ENCODE data around the gene SLC6A13.
"Not testable (repeated sequence)": the region's sequence is repeated elsewhere in the genome, so short reads cannot be mapped to it uniquely, and the experiment has no call there.

Gene SLC6A13

GRCh38 chr12:233615-233968, 29.0 kb downstream of the SLC6A13 start:
- DNase-seq (ENCODE audit: low read depth) = no peak

GRCh38 chr12:232731-233614, 29.7 kb downstream of the SLC6A13 start:
- no peak for DNase-seq (ENCODE audit: low read depth)

- no peak for DNase-seq (ENCODE audit: low read depth)
Measured at GRCh38 chr12:230925-231671, 31.5 kb downstream of the SLC6A13 start.

DNA sequence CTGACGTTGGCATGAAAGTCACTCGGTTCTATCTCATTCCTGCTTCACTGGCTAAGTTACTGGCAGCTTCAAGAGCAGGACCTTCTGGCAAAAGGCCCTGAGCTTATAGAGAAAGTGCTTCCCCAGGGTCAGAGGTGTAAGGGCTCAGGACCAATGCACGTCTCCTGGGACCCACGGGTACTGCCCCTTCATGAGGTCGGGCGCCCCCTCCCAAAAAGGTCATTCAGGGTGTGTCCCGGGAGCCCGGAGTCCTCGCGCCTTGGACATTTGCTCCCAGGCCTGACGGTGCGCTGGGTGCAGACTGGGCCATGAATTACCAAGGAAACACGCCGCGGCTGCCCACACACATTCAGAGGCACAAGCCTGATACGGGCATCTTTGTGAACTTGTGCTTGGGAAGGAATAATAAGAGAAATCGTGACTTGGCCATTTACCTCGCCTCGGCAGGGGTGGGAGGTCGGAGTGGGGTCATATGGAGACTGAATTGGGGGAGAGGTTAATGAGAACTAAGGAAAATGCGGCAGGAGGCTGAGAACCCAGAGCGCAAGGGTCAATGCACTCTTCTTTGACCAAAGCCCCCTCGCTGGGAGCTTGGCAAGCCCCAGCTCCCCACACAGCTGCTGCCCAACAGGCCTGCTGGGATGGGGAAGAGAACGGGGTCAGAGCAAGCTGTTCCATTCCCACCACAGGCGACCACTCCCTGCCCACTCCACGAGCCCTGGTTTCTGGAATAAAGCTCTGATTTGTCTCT, 33.0 kb downstream of the SLC6A13 start:
- DNase-seq (ENCODE audit: low read depth) = no peak

DNA sequence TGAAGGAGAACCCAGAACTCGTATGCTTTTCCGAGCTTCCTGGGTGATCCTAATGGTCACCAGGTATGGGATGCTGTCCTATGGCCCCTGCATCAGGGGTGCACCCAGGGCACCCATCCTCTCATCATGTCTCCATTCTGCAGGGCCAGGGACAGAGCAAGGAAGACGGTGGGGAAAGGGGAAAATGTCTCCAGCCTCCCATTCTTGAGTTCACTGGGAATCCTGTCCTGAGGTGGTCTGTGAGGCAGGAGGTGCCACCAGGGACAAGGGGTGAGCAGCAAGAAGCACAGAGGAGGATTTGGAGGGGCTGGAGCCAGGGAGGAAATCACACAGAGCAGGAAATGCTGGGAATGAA, 33.8 kb downstream of the SLC6A13 start:
- DNase-seq (ENCODE audit: low read depth) = no peak

DNA sequence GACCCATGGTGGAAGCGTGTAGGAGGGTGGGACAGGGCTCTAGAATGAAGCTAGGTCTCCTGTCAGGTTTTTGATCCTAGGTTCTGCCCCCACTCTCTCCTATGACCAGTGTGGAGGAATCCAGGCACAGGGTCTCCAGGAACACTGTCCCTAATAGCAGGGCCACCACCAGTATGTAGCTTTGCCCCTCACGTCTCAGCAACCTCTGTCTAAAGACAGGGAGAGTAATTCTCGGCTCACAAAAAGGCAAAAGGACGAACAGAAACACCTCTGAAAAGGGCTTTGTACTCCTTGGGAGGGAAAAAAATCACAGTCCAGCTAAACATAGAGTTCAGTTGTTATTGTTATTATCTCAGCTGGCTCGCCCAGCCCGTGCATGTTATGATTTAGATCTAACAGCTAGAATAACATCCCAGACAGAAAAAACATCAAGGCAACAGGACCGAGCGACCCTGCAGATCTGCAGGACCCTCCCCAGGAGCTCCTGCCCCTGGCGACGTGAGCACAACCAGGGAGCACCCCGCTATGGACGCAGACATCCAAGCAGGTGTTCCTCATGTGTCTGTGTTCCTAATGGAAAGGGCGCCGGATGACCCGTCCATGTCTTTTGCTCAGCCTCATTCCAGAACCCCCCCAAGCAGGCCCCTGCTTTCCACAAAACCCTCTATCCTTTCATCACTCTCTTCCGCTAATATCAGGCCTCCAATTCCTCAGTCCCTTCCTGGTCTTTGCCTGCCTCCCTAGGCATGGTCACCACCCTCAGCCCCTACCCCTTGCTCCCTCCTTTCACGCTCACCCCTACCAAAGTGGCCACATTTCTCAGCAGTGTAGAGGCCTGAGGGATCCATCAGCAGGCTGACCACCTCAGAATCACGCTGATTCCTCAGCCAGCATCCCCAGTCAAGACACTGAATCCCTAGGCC, 34.5 kb downstream of the SLC6A13 start:
- no peak for DNase-seq (ENCODE audit: low read depth)

- DNase-seq (ENCODE audit: low read depth) = no peak
Measured at GRCh38 chr12:227286-227915, 35.2 kb downstream of the SLC6A13 start.

DNA sequence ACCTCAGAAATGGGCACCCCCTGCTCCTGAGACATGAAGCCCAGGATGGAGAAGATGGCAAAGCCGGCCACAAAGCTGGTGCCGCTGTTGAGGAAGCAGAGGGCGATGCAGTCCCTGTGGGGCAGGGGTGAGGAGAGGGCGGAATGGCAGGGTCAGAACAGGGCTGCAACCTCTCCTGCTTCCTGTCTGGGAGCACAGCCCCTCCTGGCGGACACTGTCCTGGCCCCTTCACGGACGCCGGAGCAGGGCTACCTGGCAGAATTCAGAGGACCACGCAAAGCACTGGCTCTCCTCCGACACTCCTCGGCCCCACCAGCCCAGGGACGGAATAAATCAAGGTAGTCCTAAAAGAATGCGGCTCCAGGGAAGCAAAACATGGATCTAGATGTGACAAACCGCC, 36.2 kb downstream of the SLC6A13 start:
- no peak for DNase-seq (ENCODE audit: low read depth)

DNA sequence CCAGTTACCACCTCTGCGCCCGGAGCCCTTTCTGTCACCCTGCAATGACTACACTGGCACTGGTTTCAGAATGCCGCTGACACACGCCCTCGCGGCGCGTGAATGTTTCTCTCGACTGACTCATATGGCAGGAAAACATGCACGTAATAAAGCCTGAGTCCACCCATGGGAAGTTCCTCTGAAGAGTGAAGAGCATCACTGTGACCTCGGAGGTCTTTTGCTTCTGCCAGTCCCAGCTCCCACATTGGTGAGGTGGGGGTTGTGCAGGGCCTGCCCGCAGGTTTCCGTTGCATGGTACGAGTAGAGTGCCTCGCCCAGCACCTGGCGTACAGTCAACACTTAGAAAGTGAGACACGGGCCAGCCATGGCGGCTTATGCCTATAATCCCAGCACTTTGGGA, 37.6 kb downstream of the SLC6A13 start:
- DNase-seq (ENCODE audit: low read depth) = no peak

DNA sequence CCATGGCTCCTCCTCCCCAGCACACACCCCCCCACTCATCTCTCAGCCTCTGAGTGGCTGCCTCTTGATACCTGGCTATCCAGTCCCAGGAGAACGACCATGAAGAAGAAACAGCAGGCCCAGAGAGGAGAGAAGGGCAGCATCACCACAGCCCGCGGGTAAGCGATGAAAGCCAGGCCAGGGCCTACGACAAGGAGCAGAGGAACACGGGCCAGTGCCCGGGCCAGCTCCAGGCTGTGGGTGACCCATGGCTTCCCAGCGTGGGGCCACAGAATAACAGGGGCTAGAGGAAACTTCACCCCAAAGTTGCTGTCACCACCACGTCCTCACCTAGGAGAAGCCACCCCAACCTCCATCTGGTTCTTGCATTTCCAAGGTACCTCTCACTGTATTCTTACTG, 38.3 kb downstream of the SLC6A13 start:
- no peak for DNase-seq (ENCODE audit: low read depth)

DNA sequence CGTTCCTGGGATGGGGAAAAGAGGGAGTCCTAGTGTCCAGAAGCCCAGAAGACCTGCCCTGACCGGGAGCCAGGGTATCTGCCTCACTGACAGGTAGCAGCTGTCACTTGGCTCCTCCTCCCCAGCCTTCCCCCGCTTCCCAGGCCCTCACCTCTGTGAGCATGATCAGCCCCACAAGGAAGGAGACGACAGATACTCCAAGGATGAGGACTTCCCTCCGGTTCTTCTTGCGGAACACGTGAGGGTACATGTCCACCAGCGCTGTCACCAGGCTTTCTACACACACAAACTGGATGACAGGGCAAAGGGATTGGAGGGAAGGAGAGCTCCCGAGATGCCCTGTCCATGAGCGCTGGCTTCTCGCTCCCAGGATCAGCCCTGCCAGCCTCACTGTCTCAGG, 38.8 kb downstream of the SLC6A13 start:
- DNase-seq (ENCODE audit: low read depth) = no peak

DNA sequence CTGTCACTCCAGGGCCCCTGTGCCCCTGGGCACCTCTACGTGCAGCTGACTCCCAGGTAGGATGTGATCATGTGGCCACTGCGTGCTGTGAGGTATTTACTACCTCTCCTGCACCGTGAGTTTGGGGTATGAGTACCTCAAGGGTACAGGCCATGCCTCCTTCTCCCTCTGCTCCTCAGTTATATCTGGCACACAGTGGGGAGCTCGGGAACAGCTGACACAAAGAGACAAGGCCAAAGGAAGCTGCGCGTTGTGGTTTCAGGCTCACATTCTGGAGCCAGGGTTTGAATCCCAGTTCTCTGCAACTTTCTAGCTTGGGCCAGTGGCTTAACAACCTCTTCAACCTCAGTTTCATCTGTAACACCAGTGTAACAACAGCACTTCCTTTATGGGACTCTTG, 40.9 kb downstream of the SLC6A13 start:
- DNase-seq (ENCODE audit: low read depth) = no peak

DNA sequence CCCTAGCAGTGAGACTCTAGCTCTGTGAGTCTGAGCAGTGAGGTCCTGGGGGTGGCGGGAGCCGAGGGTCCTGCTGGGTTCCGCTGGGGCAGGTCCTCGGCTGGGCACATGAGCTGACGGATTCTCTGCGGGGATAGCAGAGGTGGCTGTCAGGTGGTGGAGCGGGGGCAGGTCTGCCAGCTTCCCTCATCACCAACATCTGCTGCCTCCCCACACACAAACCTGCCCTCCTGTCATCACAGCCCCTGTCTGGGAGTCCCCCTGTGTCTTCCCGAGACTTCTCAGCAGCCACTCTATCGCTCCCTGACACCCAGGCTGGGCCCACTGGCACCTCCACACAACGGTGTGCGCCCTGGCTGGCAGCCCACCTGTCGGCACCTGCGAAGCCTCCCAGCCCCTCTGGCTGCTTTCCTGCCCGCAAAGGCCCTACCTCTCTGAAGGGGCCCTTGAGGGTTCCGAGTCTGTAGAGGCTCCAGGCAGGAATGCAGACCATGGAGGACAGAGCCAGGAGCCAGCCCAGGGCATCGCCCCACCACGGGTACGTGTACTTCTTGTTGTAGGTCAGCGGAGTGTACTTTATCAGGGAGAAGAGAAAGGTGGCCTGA, 41.6 kb downstream of the SLC6A13 start:
- DNase-seq (ENCODE audit: low read depth) = no peak

DNA sequence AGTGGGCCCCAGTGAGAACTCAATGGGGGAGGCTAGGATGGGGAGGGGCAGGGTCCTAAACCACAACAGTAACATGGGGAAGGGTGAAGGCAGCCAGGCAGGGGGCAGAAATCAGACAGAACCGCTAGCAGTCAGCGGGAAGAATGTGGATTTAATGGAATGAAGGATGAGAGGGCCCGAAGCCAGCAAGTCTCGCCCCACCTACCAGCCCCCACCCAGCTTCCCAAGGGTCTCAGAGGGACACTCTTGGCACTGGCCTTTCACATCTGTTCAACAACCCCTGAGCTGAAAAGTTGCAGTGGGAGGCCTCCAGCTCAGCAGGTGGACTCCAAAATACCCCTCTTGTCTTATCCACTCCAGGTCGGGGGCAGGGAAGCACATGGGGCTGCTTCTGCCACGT, 42.1 kb downstream of the SLC6A13 start:
- no peak for DNase-seq (ENCODE audit: low read depth)

GRCh38 chr12:219891-220352, 42.7 kb downstream of the SLC6A13 start:
- no peak for DNase-seq (ENCODE audit: low read depth)

- no peak for DNase-seq (ENCODE audit: low read depth)
Measured at GRCh38 chr12:218728-219590, 43.7 kb downstream of the SLC6A13 start.

GRCh38 chr12:218221-218620, 44.4 kb downstream of the SLC6A13 start:
- no peak for DNase-seq (ENCODE audit: low read depth)

- not testable (repeated sequence) for DNase-seq (ENCODE audit: low read depth)
Measured at GRCh38 chr12:217029-217428, 45.6 kb downstream of the SLC6A13 start.

GRCh38 chr12:215116-215515, 47.5 kb downstream of the SLC6A13 start:
- no peak for DNase-seq (ENCODE audit: low read depth)
